ENCODE data around the gene FUS. TPM values are rescaled to one million over a fixed set of nuclear protein-coding genes. Genes with fewer than 3 reads are reported as not detected.

Gene FUS
- total and polyA plus RNA-seq, 2 of the 13 experiments (the other 11 are each of a cell fraction or from before 2014, with no cell fraction given), result 68.1 to 168 TPM

- peak; percentile 85; the same call in 1 of the 2 replicates for TF ChIP-seq PRDM10 (CRISPR knock-in tag; IDR thresholded peaks at IDR 0.05; ENCODE audit: low read depth)
- TF ChIP-seq U2AF2 (IDR thresholded peaks at IDR 0.05; ENCODE audit: low read depth, low read length), result no peak
- no peak for TF ChIP-seq ZNF101 (CRISPR knock-in tag; IDR thresholded peaks at IDR 0.05; ENCODE audit: borderline replicate concordance, low read depth)
- TF ChIP-seq TAF1 (CRISPR knock-in tag; IDR thresholded peaks at IDR 0.05), result no peak; the same call in 1 of the 2 replicates
- TF ChIP-seq KDM5B (CRISPR knock-in tag; IDR thresholded peaks at IDR 0.05; ENCODE audit: borderline replicate concordance), result peak; percentile 60; the same call in 1 of the 2 replicates
- TF ChIP-seq ZNF263 (CRISPR knock-in tag; IDR thresholded peaks at IDR 0.05), result peak; percentile 48; the same call in 1 of the 2 replicates
- peak; percentile 47; the same call in 1 of the 2 replicates for TF ChIP-seq RFXAP (CRISPR knock-in tag; IDR thresholded peaks at IDR 0.05; ENCODE audit: borderline replicate concordance)
- peak; percentile 71; the same call in 1 of the 2 replicates for TF ChIP-seq MAF1 (CRISPR knock-in tag; IDR thresholded peaks at IDR 0.05; ENCODE audit: borderline replicate concordance)
- TF ChIP-seq ZNF451 (CRISPR knock-in tag; IDR thresholded peaks at IDR 0.05), result 0 out of 2 replicates have a peak, but pooled peaks have one; percentile 84
- no peak for TF ChIP-seq SETDB1 (CRISPR knock-in tag; IDR thresholded peaks at IDR 0.05; ENCODE audit: borderline replicate concordance)
- peak; percentile 66 for TF ChIP-seq ZNF574 (CRISPR knock-in tag; IDR thresholded peaks at IDR 0.05)
- TF ChIP-seq RELA (CRISPR knock-in tag; IDR thresholded peaks at IDR 0.05), result peak; percentile 63; the same call in 1 of the 2 replicates
- peak; percentile 74; the same call in 1 of the 2 replicates for TF ChIP-seq ZNF235 (CRISPR knock-in tag; IDR thresholded peaks at IDR 0.05; ENCODE audit: borderline replicate concordance)
- TF ChIP-seq ZNF543 (CRISPR knock-in tag; IDR thresholded peaks at IDR 0.05), result no peak; the same call in 1 of the 2 replicates
- peak; percentile 88; the same call in 1 of the 2 replicates for TF ChIP-seq ZMYM3 (CRISPR knock-in tag; IDR thresholded peaks at IDR 0.05)
- TF ChIP-seq RFX3 (CRISPR knock-in tag; IDR thresholded peaks at IDR 0.05), result no peak
- TF ChIP-seq MTA3 (CRISPR knock-in tag; IDR thresholded peaks at IDR 0.05), result no peak
- TF ChIP-seq ZNF33A (CRISPR knock-in tag; IDR thresholded peaks at IDR 0.05; ENCODE audit: borderline replicate concordance), result no peak
- 0 out of 2 replicates have a peak, but pooled peaks have one; percentile 13 for TF ChIP-seq RFX5 (IDR thresholded peaks at IDR 0.05; ENCODE audit: low read depth, low read length)
- TF ChIP-seq GZF1 (CRISPR knock-in tag; IDR thresholded peaks at IDR 0.05), result peak; percentile 88; the same call in 1 of the 2 replicates
- TF ChIP-seq ZSCAN22 (CRISPR knock-in tag; IDR thresholded peaks at IDR 0.05), result no peak
- 0 out of 2 replicates have a peak, but pooled peaks have one; percentile 3 for TF ChIP-seq SIN3A (IDR thresholded peaks at IDR 0.05; ENCODE audit: borderline replicate concordance, low read depth, low read length)
- TF ChIP-seq TBX2 (CRISPR knock-in tag; IDR thresholded peaks at IDR 0.05; ENCODE audit: borderline replicate concordance), result peak; percentile 93
Observed at GRCh38 chr16:31142109-31143010, 37.6 kb upstream of the FUS start (continued).

All from HepG2 (cell line).